ENCODE data around the gene LPIN1.

Gene LPIN1

GRCh38 chr2:11750422-11750821 is 4.0 kb downstream of the LPIN1 start:
- DNase-seq (ENCODE audit: low spot score) (no peak), ATAC-seq (ENCODE audit: low read depth) (peak; percentile 8; the same call in 1 of the 3 replicates)
- H3K27me3 ChIP-seq (ENCODE audit: insufficient read depth, poor library complexity, severe bottlenecking), result no peaks in the 10 kb centered on the region
- H3K4me3 ChIP-seq (ENCODE audit: severe bottlenecking), result no peak overlapping the region
- H3K9me3 ChIP-seq (ENCODE audit: severe bottlenecking), result no peaks in the 10 kb centered on the region
- H3K36me3 ChIP-seq (ENCODE audit: low read depth), result no peaks in the 10 kb centered on the region
- H3K4me1 ChIP-seq (ENCODE audit: insufficient read depth, poor library complexity, severe bottlenecking), result peaks cover 32% of the 10 kb centered on the region
- peak overlapping the region; percentile 51 for H3K27ac ChIP-seq (ENCODE audit: poor library complexity, severe bottlenecking)
- TF ChIP-seq CTCF (IDR thresholded peaks at IDR 0.05; ENCODE audit: poor library complexity, severe bottlenecking), result no peak

- Histone ChIP-seq H3K9me3 (ENCODE audit: severe bottlenecking) (no peaks in the 10 kb centered on the region), H3K36me3 (ENCODE audit: low read depth) (peaks cover 2% of the 10 kb centered on the region; the same call in 1 of the 2 replicates), H3K4me1 (ENCODE audit: insufficient read depth, poor library complexity, severe bottlenecking) (peaks cover 32% of the 10 kb centered on the region), H3K27ac (ENCODE audit: poor library complexity, severe bottlenecking) (peak overlapping the region; percentile 51), H3K4me3 (ENCODE audit: severe bottlenecking) (no peak overlapping the region), H3K27me3 (ENCODE audit: insufficient read depth, poor library complexity, severe bottlenecking) (no peaks in the 10 kb centered on the region)
- TF ChIP-seq CTCF (IDR thresholded peaks at IDR 0.05; ENCODE audit: poor library complexity, severe bottlenecking), result no peak
- ATAC-seq (ENCODE audit: low read depth) (peak; percentile 26; the same call in 2 of the 3 replicates), DNase-seq (ENCODE audit: low spot score) (no peak)
Observed at GRCh38 chr2:11750917-11751316, 4.5 kb downstream of the LPIN1 start.

- no peak for ATAC-seq (ENCODE audit: low read depth)
- no peaks in the 10 kb centered on the region for H3K27me3 ChIP-seq (ENCODE audit: insufficient read depth, poor library complexity, severe bottlenecking)
- H3K4me1 ChIP-seq (ENCODE audit: insufficient read depth, poor library complexity, severe bottlenecking), result peaks cover 32% of the 10 kb centered on the region
- no peak for DNase-seq (ENCODE audit: low spot score)
- H3K9me3 ChIP-seq (ENCODE audit: severe bottlenecking), result no peaks in the 10 kb centered on the region
- peak overlapping the region; percentile 51 for H3K27ac ChIP-seq (ENCODE audit: poor library complexity, severe bottlenecking)
- no peak overlapping the region for H3K4me3 ChIP-seq (ENCODE audit: severe bottlenecking)
- peaks cover 15% of the 10 kb centered on the region for H3K36me3 ChIP-seq (ENCODE audit: low read depth)
- TF ChIP-seq CTCF (IDR thresholded peaks at IDR 0.05; ENCODE audit: poor library complexity, severe bottlenecking), result no peak
Observed at GRCh38 chr2:11752906-11753305, 6.5 kb downstream of the LPIN1 start.

- peaks cover 32% of the 10 kb centered on the region for H3K4me1 ChIP-seq (ENCODE audit: insufficient read depth, poor library complexity, severe bottlenecking)
- peak; percentile 58 for ATAC-seq (ENCODE audit: low read depth)
Observed at GRCh38 chr2:11753452-11753885, 7.0 kb downstream of the LPIN1 start.

More at GRCh38 chr2:11753452-11753885, 7.0 kb downstream of the LPIN1 start:
- Histone ChIP-seq H3K27ac (ENCODE audit: poor library complexity, severe bottlenecking) (peak overlapping the region; percentile 51), H3K36me3 (ENCODE audit: low read depth) (peaks cover 18% of the 10 kb centered on the region), H3K9me3 (ENCODE audit: severe bottlenecking) (no peaks in the 10 kb centered on the region), H3K4me3 (ENCODE audit: severe bottlenecking) (no peak overlapping the region), H3K27me3 (ENCODE audit: insufficient read depth, poor library complexity, severe bottlenecking) (no peaks in the 10 kb centered on the region)
- TF ChIP-seq CTCF (IDR thresholded peaks at IDR 0.05; ENCODE audit: poor library complexity, severe bottlenecking), result no peak
- DNase-seq (ENCODE audit: low spot score), result no peak
